GM21390 (cell line): ENCODE data around the gene TRIM75.
"Not testable (repeated sequence)": the region's sequence is repeated elsewhere in the genome, so short reads cannot be mapped to it uniquely, and the experiment has no call there.

Experiments used
- ATAC-seq: cut with Tn5 transposase; IDR thresholded peaks from one replicate; pipeline ENCODE4 v1.9.1; 2021; ENCODE audit not compliant: unreplicated experiment

The TRIM75 gene

GRCh38 chr4:165053645-165054044, at the start of gene TRIM75:
TRIM75 (plus strand) TSS chr4:165053866; CDS start chr4:165059148, 5,282 bp downstream.
- no peak for ATAC-seq

GRCh38 chr4:165005352-165005925, 48.2 kb upstream of the TRIM75 start:
- no peak for ATAC-seq

- ATAC-seq: no peak
Observed at GRCh38 chr4:165006456-165006855, 47.2 kb upstream of the TRIM75 start.

- no peak for ATAC-seq
Observed at GRCh38 chr4:165006886-165007285, 46.8 kb upstream of the TRIM75 start.

- ATAC-seq: no peak
Observed at GRCh38 chr4:165009493-165010227, 44.0 kb upstream of the TRIM75 start.

GRCh38 chr4:165010487-165010886, 43.2 kb upstream of the TRIM75 start:
- ATAC-seq: no peak

- ATAC-seq: no peak
Observed at GRCh38 chr4:165010991-165011390, 42.7 kb upstream of the TRIM75 start.

GRCh38 chr4:165011403-165011802, 42.3 kb upstream of the TRIM75 start:
- no peak for ATAC-seq

GRCh38 chr4:165013691-165014090, 40.0 kb upstream of the TRIM75 start:
- no peak for ATAC-seq

- no peak for ATAC-seq
Observed at GRCh38 chr4:165016971-165017370, 36.7 kb upstream of the TRIM75 start.

- ATAC-seq: not testable (repeated sequence)
Observed at GRCh38 chr4:165019995-165020394, 33.7 kb upstream of the TRIM75 start.

- not testable (repeated sequence) for ATAC-seq
Observed at GRCh38 chr4:165025782-165026181, 27.9 kb upstream of the TRIM75 start.

GRCh38 chr4:165027762-165028402, 25.8 kb upstream of the TRIM75 start:
- ATAC-seq: no peak

GRCh38 chr4:165031436-165032211, 22.0 kb upstream of the TRIM75 start, which contains the start of gene TRIM60:
TRIM60 (plus strand) TSS chr4:165031999; CDS start chr4:165040073, 8,074 bp downstream.
- no peak for ATAC-seq

GRCh38 chr4:165048170-165048569, 5.5 kb upstream of the TRIM75 start:
- ATAC-seq: no peak

GRCh38 chr4:165052627-165053026, 1.0 kb upstream of the TRIM75 start:
- ATAC-seq: no peak

- no peak for ATAC-seq
Observed at GRCh38 chr4:165055601-165056000, 1.9 kb downstream of the TRIM75 start.

GRCh38 chr4:165058666-165059065, 5.0 kb downstream of the TRIM75 start:
- no peak for ATAC-seq

- no peak for ATAC-seq
Observed at GRCh38 chr4:165059386-165059785, 5.7 kb downstream of the TRIM75 start.

GRCh38 chr4:165060938-165061337, 7.3 kb downstream of the TRIM75 start:
- no peak for ATAC-seq

GRCh38 chr4:165070560-165070959, 16.9 kb downstream of the TRIM75 start:
- no peak for ATAC-seq
